Lower leg skin (tissue), 3 donors: Measurements from ENCODE around the gene ISLR2.
"Not testable (repeated sequence)": the region's sequence is repeated elsewhere in the genome, so short reads cannot be mapped to it uniquely, and the experiment has no call there.

Experiments
- CTCF ChIP-seq, 3 donors: fragments of 450-650 bp; IDR thresholded peaks; one replicate each; pipeline ENCODE4 v1.5.1; 2016; ENCODE audit warnings: antibody characterized with exemption in 3 of 3, mild to moderate bottlenecking in 3 of 3, moderate library complexity in 2 of 3
- POLR2A ChIP-seq, 2 donors: fragments of 450-650 bp; IDR thresholded peaks; one replicate each; pipeline ENCODE4 v1.6.1; 2016 to 2017; ENCODE audit warnings: antibody characterized with exemption in 2 of 2, mild to moderate bottlenecking in 1 of 2, moderate library complexity in 1 of 2

GRCh38 chr15:74082450-74082849, 47.9 kb upstream of the ISLR2 start, which contains the start of gene GOLGA6A:
- not testable (repeated sequence) for TF ChIP-seq CTCF, POLR2A (IDR thresholded peaks at IDR 0.05)
